ENCODE data around the gene PRTN3.

- TF ChIP-seq CTCF (conservative IDR thresholded peaks at IDR 0.05) (no peak), ZFX (IDR thresholded peaks at IDR 0.05) (no peak)
Measured at GRCh38 chr19:814152-815078, 26.4 kb upstream of the PRTN3 start.

Measured in C4-2B (cell line).